Uterus (tissue), 4 donors: ENCODE results near the gene MED27. TPM values are rescaled to one million over a fixed set of nuclear protein-coding genes. Genes with fewer than 3 reads are reported as not detected.
"Not testable (repeated sequence)": the region's sequence is repeated elsewhere in the genome, so short reads cannot be mapped to it uniquely, and the experiment has no call there.

Experiments
- DNase-seq, 2 donors: peaks; one replicate each; pipeline ENCODE4 v3.0.0-alpha.2; 2019 to 2020
- H3K27ac ChIP-seq, 2 donors: fragments of 200-600 bp; sonication (generic); 1 replicate in 1 of 2; 2 replicates in 1 of 2; pipeline ENCODE4 v1.5.1; 2016 to 2018
- H3K27me3 ChIP-seq, 2 donors: fragments of 200-600 bp; sonication (generic); one replicate each; pipeline ENCODE4 v1.5.1; 2018 to 2019; ENCODE audit warnings: control low read depth in 1 of 2
- H3K36me3 ChIP-seq, 2 donors: fragments of 200-600 bp; sonication (generic); one replicate each; pipeline ENCODE4 v1.5.1; 2019; ENCODE audit warnings: control low read depth in 1 of 2
- H3K4me1 ChIP-seq, 2 donors: fragments of 200-600 bp; sonication (generic); one replicate each; pipeline ENCODE4 v1.5.1; 2018 to 2019; ENCODE audit warnings: control low read depth in 1 of 2
- H3K4me3 ChIP-seq, 2 donors: fragments of 200-600 bp; sonication (generic); 1 replicate in 1 of 2; 2 replicates in 1 of 2; pipeline ENCODE4 v1.5.1; 2018 to 2019; ENCODE audit warnings: mild to moderate bottlenecking in 1 of 2
- H3K9me3 ChIP-seq, 2 donors: fragments of 200-600 bp; sonication (generic); one replicate each; pipeline ENCODE4 v1.5.1; 2019; ENCODE audit warnings: control low read depth in 1 of 2
- CTCF ChIP-seq, 4 experiments: fragments of 200-600 bp in 2 of 4; fragments of 450-650 bp in 2 of 4; sonication (generic) in 2 of 4; IDR thresholded peaks; one replicate each; pipeline ENCODE4 v1.5.1; 2016 to 2019; ENCODE audit warnings: antibody characterized with exemption in 4 of 4, mild to moderate bottlenecking in 2 of 4, moderate library complexity in 1 of 4
- POLR2A ChIP-seq, 2 donors: fragments of 450-650 bp; IDR thresholded peaks; one replicate each; pipeline ENCODE4 v1.6.1; 2016; ENCODE audit warnings: antibody characterized with exemption in 2 of 2, mild to moderate bottlenecking in 1 of 2, moderate library complexity in 1 of 2
- intact Hi-C: fragments of 100-400 bp; cut with DNase I; formaldehyde crosslinking; loops from one replicate; pipeline ENCODE4 v1.15.1; 2023; ENCODE audit warnings: low total_unique reads
- total RNA-seq, 4 donors: library from RNA; depleted of rRNA in 3 of 4; stranded (reverse); fragments of >200 nt in 3 of 4; gene quantifications; one replicate each; pipeline versions ENCODE4 v1.1.0 to v1.2.4, GENCODE V29; 2014 to 2023
- donor health status: DM: yes; HTN: yes; CAD: no.

MED27 gene
- total RNA-seq, 4 donors from 2014 or later = 4.6 to 29.3 (median 10.7) TPM

- no peaks in the 10 kb centered on the region for H3K9me3 ChIP-seq
- TF ChIP-seq CTCF (IDR thresholded peaks at IDR 0.05) (no peak), POLR2A (IDR thresholded peaks at IDR 0.05) (no peak)
- no peaks in the 10 kb centered on the region for H3K27me3 ChIP-seq
- H3K36me3 ChIP-seq = no peaks in the 10 kb centered on the region
- DNase-seq = no peak
- no peak overlapping the region for H3K27ac ChIP-seq
- intact Hi-C loops = no loop called here
- H3K4me1 ChIP-seq = no peaks in the 10 kb centered on the region
- no peak overlapping the region for H3K4me3 ChIP-seq
These were observed 16.9 kb downstream of the MED27 start for GRCh38 chr9:132062806-132063205.

- no peak overlapping the region for H3K27ac ChIP-seq
- no peaks in the 10 kb centered on the region for H3K36me3 ChIP-seq
- no peak for DNase-seq
- no peak for TF ChIP-seq CTCF (IDR thresholded peaks at IDR 0.05)
- no peak for TF ChIP-seq POLR2A (IDR thresholded peaks at IDR 0.05)
- no peaks in the 10 kb centered on the region for H3K27me3 ChIP-seq
- no peaks in the 10 kb centered on the region for H3K4me1 ChIP-seq
- H3K4me3 ChIP-seq = no peak overlapping the region
- intact Hi-C loops = no loop called here
- H3K9me3 ChIP-seq = no peaks in the 10 kb centered on the region
These were observed 18.1 kb downstream of the MED27 start for GRCh38 chr9:132061526-132061925.

DNA sequence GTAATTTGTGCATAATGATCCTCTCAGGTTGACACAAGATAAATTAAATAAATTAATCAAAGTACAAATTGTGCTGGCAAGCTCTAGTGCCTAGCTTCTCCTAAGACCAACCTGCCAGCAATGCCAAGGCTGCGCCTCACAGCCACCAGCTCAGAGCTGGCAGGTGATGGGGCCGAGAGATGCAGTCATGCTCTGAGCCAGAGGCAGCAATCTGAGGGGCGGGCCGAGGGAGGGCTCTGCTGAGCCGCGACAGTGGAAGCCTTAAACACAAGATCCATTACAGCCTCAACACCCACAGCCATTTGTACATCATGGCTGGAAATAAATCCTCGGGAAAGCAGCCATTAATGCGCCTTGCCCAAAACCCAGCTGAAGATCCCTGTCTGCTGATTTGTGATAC is 20.3 kb downstream of the MED27 start:
- intact Hi-C loops = no loop called here
- Histone ChIP-seq H3K27ac (no peak overlapping the region), H3K9me3 (no peaks in the 10 kb centered on the region), H3K4me3 (no peak overlapping the region), H3K27me3 (no peaks in the 10 kb centered on the region), H3K4me1 (no peaks in the 10 kb centered on the region), H3K36me3 (no peaks in the 10 kb centered on the region)
- no peak for DNase-seq
- TF ChIP-seq POLR2A (IDR thresholded peaks at IDR 0.05) (no peak), CTCF (IDR thresholded peaks at IDR 0.05) (no peak)

GRCh38 chr9:132058226-132058625 is 21.4 kb downstream of the MED27 start:
- H3K27me3 ChIP-seq, intact Hi-C loops, H3K36me3 ChIP-seq, H3K4me3 ChIP-seq, H3K9me3 ChIP-seq, DNase-seq, H3K4me1 ChIP-seq, H3K27ac ChIP-seq: not testable (repeated sequence)

GRCh38 chr9:132056717-132057560 is 22.7 kb downstream of the MED27 start:
- Histone ChIP-seq H3K36me3 (no peaks in the 10 kb centered on the region), H3K4me3 (no peak overlapping the region), H3K9me3 (no peaks in the 10 kb centered on the region), H3K4me1 (no peaks in the 10 kb centered on the region), H3K27me3 (no peaks in the 10 kb centered on the region), H3K27ac (no peak overlapping the region)
- no peak for DNase-seq
- intact Hi-C loops = no loop called here
- TF ChIP-seq POLR2A (IDR thresholded peaks at IDR 0.05) = no peak
- no peak for TF ChIP-seq CTCF (IDR thresholded peaks at IDR 0.05)
